Measurements from ENCODE around the gene TMEM200A.

TMEM200A gene

DNA sequence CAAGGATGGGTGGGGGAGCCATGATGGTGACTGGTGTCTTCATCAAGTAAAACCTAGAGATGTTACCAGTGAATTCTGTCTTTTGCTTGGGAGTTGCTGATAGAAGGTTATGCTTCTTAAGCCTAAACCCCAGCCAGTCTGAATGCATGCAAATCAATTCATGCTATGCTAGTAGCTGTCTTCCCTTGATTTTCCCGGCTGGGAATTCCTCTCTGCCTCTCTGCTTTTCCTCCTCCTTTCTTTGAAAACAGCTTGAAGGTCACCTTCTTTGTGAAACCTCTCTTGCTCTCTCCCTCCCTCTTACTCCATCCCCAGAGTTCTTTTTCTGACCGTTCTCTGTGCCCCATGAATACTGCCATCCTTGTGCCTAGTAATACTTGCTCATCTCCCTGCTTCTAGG lies 58.9 kb downstream of the TMEM200A start:
- Histone ChIP-seq H3K9me3 (ENCODE audit: insufficient read depth, low read length) (no peaks in the 10 kb centered on the region), H3K9ac (ENCODE audit: low read length) (no peak overlapping the region), H3K79me2 (ENCODE audit: insufficient read depth, low read length) (no peaks in the 10 kb centered on the region), H2AFZ (ENCODE audit: low read depth, low read length, severe bottlenecking) (no peak overlapping the region), H3F3A (ENCODE audit: insufficient read depth) (no peaks in the 10 kb centered on the region), H4K20me1 (ENCODE audit: low read depth, low read length) (no peaks in the 10 kb centered on the region), H3K36me3 (ENCODE audit: low read length) (no peaks in the 10 kb centered on the region), H3K4me2 (ENCODE audit: low read depth, low read length, poor library complexity, severe bottlenecking) (no peak overlapping the region), H3K27ac (ENCODE audit: low read depth, low read length) (no peak overlapping the region), H3K9me2 (replicated peaks; ENCODE audit: insufficient read depth, low read length) (no peaks in the 10 kb centered on the region), H3K4me3 (ENCODE audit: insufficient read depth, low read length, poor library complexity, severe bottlenecking) (no peak overlapping the region), H3K27me3 (ENCODE audit: low read length) (no peaks in the 10 kb centered on the region)
- TF ChIP-seq, protein P1, sequence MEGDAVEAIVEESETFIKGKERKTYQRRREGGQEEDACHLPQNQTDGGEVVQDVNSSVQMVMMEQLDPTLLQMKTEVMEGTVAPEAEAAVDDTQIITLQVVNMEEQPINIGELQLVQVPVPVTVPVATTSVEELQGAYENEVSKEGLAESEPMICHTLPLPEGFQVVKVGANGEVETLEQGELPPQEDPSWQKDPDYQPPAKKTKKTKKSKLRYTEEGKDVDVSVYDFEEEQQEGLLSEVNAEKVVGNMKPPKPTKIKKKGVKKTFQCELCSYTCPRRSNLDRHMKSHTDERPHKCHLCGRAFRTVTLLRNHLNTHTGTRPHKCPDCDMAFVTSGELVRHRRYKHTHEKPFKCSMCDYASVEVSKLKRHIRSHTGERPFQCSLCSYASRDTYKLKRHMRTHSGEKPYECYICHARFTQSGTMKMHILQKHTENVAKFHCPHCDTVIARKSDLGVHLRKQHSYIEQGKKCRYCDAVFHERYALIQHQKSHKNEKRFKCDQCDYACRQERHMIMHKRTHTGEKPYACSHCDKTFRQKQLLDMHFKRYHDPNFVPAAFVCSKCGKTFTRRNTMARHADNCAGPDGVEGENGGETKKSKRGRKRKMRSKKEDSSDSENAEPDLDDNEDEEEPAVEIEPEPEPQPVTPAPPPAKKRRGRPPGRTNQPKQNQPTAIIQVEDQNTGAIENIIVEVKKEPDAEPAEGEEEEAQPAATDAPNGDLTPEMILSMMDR (IDR thresholded peaks at IDR 0.05; ENCODE audit: insufficient read depth, low read length, poor library complexity, severe bottlenecking): no peak
- TF ChIP-seq EZH2phosphoT487 (conservative IDR thresholded peaks at IDR 0.05; ENCODE audit: low read length): no peak

DNA sequence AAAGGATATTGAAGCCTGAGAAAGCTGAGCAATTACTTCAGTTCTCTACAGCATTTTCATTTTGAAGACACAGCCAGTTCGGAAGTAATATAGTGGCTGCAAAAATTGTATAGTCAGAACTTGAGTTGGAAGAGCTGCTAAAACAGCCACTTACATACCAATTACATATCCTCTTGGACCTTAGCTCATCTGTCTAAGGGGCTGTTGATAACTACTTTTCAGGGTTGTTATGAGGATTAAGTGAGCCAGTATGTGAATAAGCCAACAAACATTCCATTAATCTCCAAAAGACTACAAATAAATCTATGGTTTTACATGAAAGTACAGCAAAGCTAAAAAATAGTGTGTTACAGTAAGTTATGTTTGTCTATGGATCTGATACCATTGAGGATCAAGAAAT lies 59.7 kb downstream of the TMEM200A start:
- TF ChIP-seq EZH2phosphoT487 (conservative IDR thresholded peaks at IDR 0.05; ENCODE audit: low read length): no peak
- TF ChIP-seq, protein P1 (IDR thresholded peaks at IDR 0.05; ENCODE audit: insufficient read depth, low read length, poor library complexity, severe bottlenecking): no peak
- Histone ChIP-seq H2AFZ (ENCODE audit: low read depth, low read length, severe bottlenecking) (no peak overlapping the region), H4K20me1 (ENCODE audit: low read depth, low read length) (no peaks in the 10 kb centered on the region), H3K9me2 (replicated peaks; ENCODE audit: insufficient read depth, low read length) (no peaks in the 10 kb centered on the region), H3K79me2 (ENCODE audit: insufficient read depth, low read length) (no peaks in the 10 kb centered on the region), H3K36me3 (ENCODE audit: low read length) (no peaks in the 10 kb centered on the region), H3K27ac (ENCODE audit: low read depth, low read length) (no peak overlapping the region), H3K4me3 (ENCODE audit: insufficient read depth, low read length, poor library complexity, severe bottlenecking) (no peak overlapping the region), H3K9me3 (ENCODE audit: insufficient read depth, low read length) (no peaks in the 10 kb centered on the region), H3F3A (ENCODE audit: insufficient read depth) (no peaks in the 10 kb centered on the region), H3K4me2 (ENCODE audit: low read depth, low read length, poor library complexity, severe bottlenecking) (no peak overlapping the region), H3K9ac (ENCODE audit: low read length) (no peak overlapping the region), H3K27me3 (ENCODE audit: low read length) (no peaks in the 10 kb centered on the region)

DNA sequence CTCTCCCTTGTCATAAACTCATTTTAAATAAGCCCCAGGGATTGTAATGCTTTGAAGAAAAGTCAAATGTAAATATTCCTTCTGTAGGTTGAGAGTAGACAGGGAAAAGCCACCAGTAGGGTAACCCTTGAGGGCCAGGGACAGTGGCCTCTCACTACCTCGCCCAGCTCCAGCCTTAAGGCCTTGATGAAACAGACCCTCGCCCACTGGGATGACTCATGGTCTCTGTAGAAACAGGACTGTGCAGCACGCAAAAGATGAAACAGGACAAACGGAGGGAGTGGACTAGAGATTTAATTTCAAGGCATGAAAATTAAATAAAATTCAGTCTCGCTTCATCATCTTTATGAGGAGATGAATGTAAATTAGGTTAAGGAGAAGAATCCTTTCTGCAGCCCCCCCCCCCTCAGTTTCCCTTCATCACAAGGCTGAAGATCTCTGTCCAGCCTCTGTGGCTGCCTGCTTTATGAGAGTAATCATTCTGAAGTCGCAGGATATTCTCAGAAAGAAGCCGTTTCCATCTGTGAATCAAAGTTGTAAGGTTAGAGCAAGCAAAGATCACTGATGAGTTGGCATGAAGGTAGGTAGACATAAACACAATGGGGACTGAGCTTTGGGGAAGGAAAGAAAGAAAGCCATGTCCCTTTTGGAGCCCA lies 60.4 kb downstream of the TMEM200A start:
- H3K4me3 ChIP-seq (ENCODE audit: insufficient read depth, low read length, poor library complexity, severe bottlenecking): no peak overlapping the region
- H3F3A ChIP-seq (ENCODE audit: insufficient read depth): no peaks in the 10 kb centered on the region
- no peak overlapping the region for H2AFZ ChIP-seq (ENCODE audit: low read depth, low read length, severe bottlenecking)
- H3K9ac ChIP-seq (ENCODE audit: low read length): no peak overlapping the region
- H3K9me2 ChIP-seq (replicated peaks; ENCODE audit: insufficient read depth, low read length): no peaks in the 10 kb centered on the region
- H3K79me2 ChIP-seq (ENCODE audit: insufficient read depth, low read length): no peaks in the 10 kb centered on the region
- H3K9me3 ChIP-seq (ENCODE audit: insufficient read depth, low read length): no peaks in the 10 kb centered on the region
- H4K20me1 ChIP-seq (ENCODE audit: low read depth, low read length): no peaks in the 10 kb centered on the region
- H3K27me3 ChIP-seq (ENCODE audit: low read length): no peaks in the 10 kb centered on the region
- H3K27ac ChIP-seq (ENCODE audit: low read depth, low read length): no peak overlapping the region
- H3K4me2 ChIP-seq (ENCODE audit: low read depth, low read length, poor library complexity, severe bottlenecking): no peak overlapping the region
- no peak for TF ChIP-seq EZH2phosphoT487 (conservative IDR thresholded peaks at IDR 0.05; ENCODE audit: low read length)
- TF ChIP-seq, protein P1 (IDR thresholded peaks at IDR 0.05; ENCODE audit: insufficient read depth, low read length, poor library complexity, severe bottlenecking): no peak
- H3K36me3 ChIP-seq (ENCODE audit: low read length): no peaks in the 10 kb centered on the region
